Endothelial cell of umbilical vein (primary cell): ENCODE measurements around the gene RBMS1. TPM values are rescaled to one million over a fixed set of nuclear protein-coding genes. Genes with fewer than 3 reads are reported as not detected.

Experiments
- BruUV-seq: library from RNA; stranded (reverse); fragments of 400-500 nt; replicated peaks from 2 replicates; lab custom pipeline; 2021; lab: Mats Ljungman, UMichigan
- CTCF ChIA-PET: fragments of 300-600, 350-600 bp; sonication (Branson Sonifier 250); formaldehyde crosslinking; loops from one replicate; lab custom pipeline; 2021; ENCODE audit warnings: antibody characterized with exemption, inconsistent platforms; lab: Charles Lee
- POLR2A ChIA-PET: fragments of 300-600, 350-600 bp; sonication (Branson Sonifier 250); formaldehyde crosslinking; loops from one replicate; lab custom pipeline; 2021; ENCODE audit warnings: antibody characterized with exemption, inconsistent platforms; lab: Charles Lee
- DNase-seq: peaks from one replicate; pipeline ENCODE4 v3.0.0-alpha.2; 2011; ENCODE audit warnings: low read depth, low spot score
- FAIRE-seq: peaks from 2 replicates; lab custom pipeline; 2011; peaks lifted over from hg19 to GRCh38; lab: Jason Lieb, UNC
- H2AFZ ChIP-seq: 2 replicates; pipeline ENCODE4 v1.6.0; 2012; ENCODE audit warnings: low read depth, low read length, control low read depth, inconsistent platforms
- H3K27ac ChIP-seq: 2 replicates; pipeline ENCODE4 v1.5.1; 2011; ENCODE audit warnings: low read depth, mild to moderate bottlenecking, control low read depth, low read length, moderate library complexity; ENCODE audit not compliant: insufficient read depth
- H3K27me3 ChIP-seq, 2 experiments: 2 replicates each; pipeline versions ENCODE4 v1.6.0 to v1.6.1; 2011; ENCODE audit warnings: low read length in 2 of 2, mixed read lengths in 1 of 2; ENCODE audit not compliant: control insufficient read depth in 2 of 2, insufficient read depth in 2 of 2
- H3K36me3 ChIP-seq, 2 experiments: 2 replicates in 1 of 2; 3 replicates in 1 of 2; pipeline ENCODE4 v1.5.1; 2011; ENCODE audit warnings: low read length in 2 of 2, mild to moderate bottlenecking in 1 of 2, moderate library complexity in 1 of 2; ENCODE audit not compliant: control insufficient read depth in 2 of 2, insufficient read depth in 2 of 2; ENCODE audit errors: extremely low read depth in 1 of 2
- H3K4me1 ChIP-seq: 3 replicates; pipeline ENCODE4 v1.5.1; 2011; ENCODE audit warnings: mild to moderate bottlenecking, low read length; ENCODE audit not compliant: control insufficient read depth, insufficient read depth; ENCODE audit errors: extremely low read depth
- H3K4me2 ChIP-seq: 2 replicates; pipeline ENCODE4 v1.6.1; 2011; ENCODE audit warnings: low read length, control low read depth, mixed read lengths; ENCODE audit not compliant: insufficient read depth
- H3K4me3 ChIP-seq, 3 experiments: fragments of 200-600 bp in 1 of 3; sonication (generic), shearing (Covaris generic) in 1 of 3; replicated peaks in 1 of 3; 2 replicates each; pipeline ENCODE4 v1.5.1; 2011 to 2016; ENCODE audit warnings: control low read depth in 3 of 3, low read length in 3 of 3, mild to moderate bottlenecking in 2 of 3, inconsistent platforms in 1 of 3, low read depth in 1 of 3, moderate library complexity in 1 of 3; ENCODE audit not compliant: insufficient read depth in 1 of 3
- H3K79me2 ChIP-seq: 2 replicates; pipeline ENCODE4 v1.6.0; 2012; ENCODE audit warnings: low read length, inconsistent platforms; ENCODE audit not compliant: control insufficient read depth, insufficient read depth
- H3K9ac ChIP-seq: replicated peaks from 2 replicates; pipeline ENCODE3; 2011; ENCODE audit warnings: low read length, control low read depth; ENCODE audit not compliant: insufficient read depth; ENCODE audit errors: extremely low read depth
- H3K9me1 ChIP-seq: replicated peaks from 3 replicates; pipeline ENCODE4 v1.6.0; 2011; ENCODE audit warnings: mild to moderate bottlenecking, low read length; ENCODE audit not compliant: control insufficient read depth, insufficient read depth; ENCODE audit errors: extremely low read depth
- H3K9me3 ChIP-seq: replicated peaks from 2 replicates; pipeline ENCODE4 v1.5.1; 2012; ENCODE audit warnings: low read length, inconsistent platforms; ENCODE audit not compliant: control insufficient read depth, insufficient read depth
- H4K20me1 ChIP-seq: replicated peaks from 2 replicates; pipeline ENCODE3; 2011; ENCODE audit warnings: mild to moderate bottlenecking, low read length; ENCODE audit not compliant: control insufficient read depth, insufficient read depth; ENCODE audit errors: extremely low read depth
- EZH2 ChIP-seq: IDR thresholded peaks from 2 replicates; pipeline ENCODE4 v1.6.1; 2012; ENCODE audit warnings: borderline replicate concordance, low read depth, mild to moderate bottlenecking, moderate library complexity, low read length, inconsistent platforms; ENCODE audit not compliant: severe bottlenecking
- FOS ChIP-seq: IDR thresholded peaks from 2 replicates; pipeline ENCODE4 v1.6.1; 2011; ENCODE audit warnings: mild to moderate bottlenecking, low read length, moderate library complexity, borderline replicate concordance; ENCODE audit not compliant: insufficient read depth
- GATA2 ChIP-seq: IDR thresholded peaks from 2 replicates; pipeline ENCODE4 v1.7.0; 2011; ENCODE audit warnings: low read depth, mild to moderate bottlenecking, moderate library complexity, mixed read lengths, low read length; ENCODE audit not compliant: insufficient read length, insufficient read depth
- JUN ChIP-seq: IDR thresholded peaks from 2 replicates; pipeline ENCODE4 v1.6.1; 2011; ENCODE audit warnings: borderline replicate concordance, low read depth; ENCODE audit not compliant: insufficient read length, insufficient read depth
- MYC ChIP-seq: IDR thresholded peaks from one replicate; pipeline ENCODE4 v1.6.1; 2011; ENCODE audit warnings: mild to moderate bottlenecking, low read depth, low read length
- POLR2A ChIP-seq: IDR thresholded peaks from 2 replicates; pipeline ENCODE4 v1.6.1; 2012; ENCODE audit warnings: low read depth, mild to moderate bottlenecking, control low read depth, low read length
- POLR2AphosphoS5 ChIP-seq: IDR thresholded peaks from 2 replicates; pipeline ENCODE4 v1.6.1; 2012; ENCODE audit warnings: low read depth, mild to moderate bottlenecking, control low read depth, low read length, moderate library complexity; ENCODE audit not compliant: insufficient read depth
- dilution Hi-C: fragments of 300-500 bp; cut with MboI; formaldehyde crosslinking; loops from one replicate; pipeline ENCODE4 v1.15.0; 2019; ENCODE audit warnings: low sequenced_read_pairs; ENCODE audit not compliant: extremely low pct_ligation_motif_present
- intact Hi-C: fragments of 100-400 bp; cut with micrococcal nuclease; formaldehyde crosslinking; loops from one replicate; pipeline ENCODE4 v1.10.0; 2022
- polyA plus RNA-seq, 4 experiments: library from polyadenylated mRNA; depleted of rRNA in 3 of 4; stranded (reverse) in 3 of 4; unstranded in 1 of 4; fragments of >200 nt; gene quantifications; 2 replicates each; pipeline versions ENCODE4 v1.2.1 to v1.2.3, GENCODE V29; 2011 to 2012; ENCODE audit warnings: missing spikeins in 1 of 4
- total RNA-seq: library from RNA; stranded (reverse); gene quantifications from 2 replicates; pipeline ENCODE4 v1.2.3, GENCODE V29; 2021
- TF ChIP-seq, protein P1 (sequence below), 2 donors: IDR thresholded peaks; 1 replicate in 1 of 2; 2 replicates in 1 of 2; pipeline ENCODE4 v1.5.1; 2011; ENCODE audit warnings: low read length in 2 of 2, mild to moderate bottlenecking in 2 of 2, moderate library complexity in 2 of 2, control low read depth in 1 of 2, inconsistent platforms in 1 of 2, low read depth in 1 of 2; ENCODE audit not compliant: insufficient read depth in 1 of 2; ENCODE audit errors: extremely low read depth in 1 of 2
- TF ChIP-seq, protein P2 (sequence below): IDR thresholded peaks from 2 replicates; pipeline ENCODE4 v1.6.1; 2011; ENCODE audit not compliant: insufficient read depth, insufficient read length

RBMS1 gene
- total and polyA plus RNA-seq, 2 donors (not counting 3 experiments of a cell fraction or from before 2014, with no cell fraction given): 60.0 to 93.3 TPM

- no TSS peak for BruUV-seq
- Histone ChIP-seq H2AFZ (no peak overlapping the region), H4K20me1 (peaks cover 15% of the 10 kb centered on the region), H3K9ac (no peak overlapping the region), H3K4me3 (no peak overlapping the region), H3K9me1 (peaks cover 5% of the 10 kb centered on the region), H3K36me3 (no peaks in the 10 kb centered on the region), H3K27me3 (no peaks in the 10 kb centered on the region), H3K79me2 (peaks cover 100% of the 10 kb centered on the region), H3K4me1 (peaks cover 48% of the 10 kb centered on the region), H3K27ac (peak overlapping the region; percentile 51), H3K4me2 (peak overlapping the region; percentile 19), H3K9me3 (no peaks in the 10 kb centered on the region)
- DNase-seq: peak; percentile 58
- dilution Hi-C loops: no loop called here
- POLR2A ChIA-PET: interaction anchor here (0.6 kb wide), 1 partner anchor 772 kb away, joined by 7 read pairs; no protein-coding TSS in a partner anchor
- intact Hi-C loops: no loop called here
- FAIRE-seq: peak; percentile 4
- CTCF ChIA-PET: interaction anchor here (0.9 to 2.5 kb wide), 9 partner anchors 10 to 117 kb away, joined by 3 to 9 read pairs (median 5); no protein-coding TSS in a partner anchor
- no peak for TF ChIP-seq POLR2AphosphoS5
- peak; percentile 17 for TF ChIP-seq FOS
Observed at GRCh38 chr2:160387558-160388262, 105.9 kb downstream of the RBMS1 start.

GRCh38 chr2:160384791-160385190 lies 108.8 kb downstream of the RBMS1 start:
- no peaks in the 10 kb centered on the region for H3K9me3 ChIP-seq
- CTCF ChIA-PET: interaction anchor here (1.0 kb wide), 1 partner anchor 8 kb away, joined by 3 read pairs; no protein-coding TSS in a partner anchor
- no peak overlapping the region for H2AFZ ChIP-seq
- no TSS peak for BruUV-seq
- no peak for TF ChIP-seq POLR2A
- no peak for TF ChIP-seq JUN
- TF ChIP-seq EZH2: no peak
- no peak for TF ChIP-seq MYC
- TF ChIP-seq, protein P1, sequence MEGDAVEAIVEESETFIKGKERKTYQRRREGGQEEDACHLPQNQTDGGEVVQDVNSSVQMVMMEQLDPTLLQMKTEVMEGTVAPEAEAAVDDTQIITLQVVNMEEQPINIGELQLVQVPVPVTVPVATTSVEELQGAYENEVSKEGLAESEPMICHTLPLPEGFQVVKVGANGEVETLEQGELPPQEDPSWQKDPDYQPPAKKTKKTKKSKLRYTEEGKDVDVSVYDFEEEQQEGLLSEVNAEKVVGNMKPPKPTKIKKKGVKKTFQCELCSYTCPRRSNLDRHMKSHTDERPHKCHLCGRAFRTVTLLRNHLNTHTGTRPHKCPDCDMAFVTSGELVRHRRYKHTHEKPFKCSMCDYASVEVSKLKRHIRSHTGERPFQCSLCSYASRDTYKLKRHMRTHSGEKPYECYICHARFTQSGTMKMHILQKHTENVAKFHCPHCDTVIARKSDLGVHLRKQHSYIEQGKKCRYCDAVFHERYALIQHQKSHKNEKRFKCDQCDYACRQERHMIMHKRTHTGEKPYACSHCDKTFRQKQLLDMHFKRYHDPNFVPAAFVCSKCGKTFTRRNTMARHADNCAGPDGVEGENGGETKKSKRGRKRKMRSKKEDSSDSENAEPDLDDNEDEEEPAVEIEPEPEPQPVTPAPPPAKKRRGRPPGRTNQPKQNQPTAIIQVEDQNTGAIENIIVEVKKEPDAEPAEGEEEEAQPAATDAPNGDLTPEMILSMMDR (IDR thresholded peaks at IDR 0.05; ENCODE audit: extremely low read depth in 1 of 2, insufficient read depth in 1 of 2, low read depth in 1 of 2, low read length in 2 of 2): no peak
- no peak for TF ChIP-seq GATA2
- TF ChIP-seq, protein P2, sequence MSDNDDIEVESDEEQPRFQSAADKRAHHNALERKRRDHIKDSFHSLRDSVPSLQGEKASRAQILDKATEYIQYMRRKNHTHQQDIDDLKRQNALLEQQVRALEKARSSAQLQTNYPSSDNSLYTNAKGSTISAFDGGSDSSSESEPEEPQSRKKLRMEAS: no peak
- no peak for TF ChIP-seq POLR2AphosphoS5
- TF ChIP-seq FOS: no peak
- H3K36me3 ChIP-seq: no peaks in the 10 kb centered on the region
- H3K27me3 ChIP-seq: no peaks in the 10 kb centered on the region
- no peak overlapping the region for H3K4me3 ChIP-seq
- peaks cover 11% of the 10 kb centered on the region for H4K20me1 ChIP-seq
- DNase-seq (no peak), FAIRE-seq (no peak)
- peaks cover 99% of the 10 kb centered on the region for H3K79me2 ChIP-seq
- intact Hi-C loops: no loop called here
- no peak overlapping the region for H3K27ac ChIP-seq
- POLR2A ChIA-PET: no interaction called here
- peaks cover 55% of the 10 kb centered on the region for H3K4me1 ChIP-seq
- dilution Hi-C loops: no loop called here
- peaks cover 5% of the 10 kb centered on the region for H3K9me1 ChIP-seq
- no peak overlapping the region for H3K9ac ChIP-seq
- H3K4me2 ChIP-seq: no peak overlapping the region
